Nephron progenitor cell (in vitro differentiated cells): Measurements from ENCODE around the gene THSD8.
A peak's percentile ranks its signal among the peaks of the same experiment; 100 is the strongest.
"Not testable (repeated sequence)": the region's sequence is repeated elsewhere in the genome, so short reads cannot be mapped to it uniquely, and the experiment has no call there.

Experiments used
- DNase-seq: peaks from one replicate; pipeline ENCODE4 v3.0.0; 2021
- H3K27ac Mint-ChIP-seq: 2 replicates; pipeline ENCODE4 v1.8.0; 2021; ENCODE audit warnings: mild to moderate bottlenecking, moderate library complexity, mixed read lengths
- H3K27me3 Mint-ChIP-seq: 2 replicates; pipeline ENCODE4 v1.8.0; 2021; ENCODE audit warnings: mild to moderate bottlenecking, low read depth, mixed read lengths; ENCODE audit not compliant: poor library complexity
- H3K36me3 Mint-ChIP-seq: 2 replicates; pipeline ENCODE4 v1.8.0; 2021; ENCODE audit warnings: low read depth, mixed read lengths
- H3K4me1 Mint-ChIP-seq: 2 replicates; pipeline ENCODE4 v1.8.0; 2021; ENCODE audit warnings: mixed read lengths
- H3K4me3 Mint-ChIP-seq: 2 replicates; pipeline ENCODE4 v1.8.0; 2021; ENCODE audit warnings: mild to moderate bottlenecking, moderate library complexity, mixed read lengths
- H3K9me3 Mint-ChIP-seq: 2 replicates; pipeline ENCODE4 v1.8.0; 2021; ENCODE audit warnings: mild to moderate bottlenecking, moderate library complexity, mixed read lengths
- CTCF ChIP-seq: fragments of 200-600 bp; sonication (generic); IDR thresholded peaks from 2 replicates; pipeline ENCODE4 v1.5.0; 2021; ENCODE audit warnings: antibody characterized with exemption

THSD8 gene

DNA sequence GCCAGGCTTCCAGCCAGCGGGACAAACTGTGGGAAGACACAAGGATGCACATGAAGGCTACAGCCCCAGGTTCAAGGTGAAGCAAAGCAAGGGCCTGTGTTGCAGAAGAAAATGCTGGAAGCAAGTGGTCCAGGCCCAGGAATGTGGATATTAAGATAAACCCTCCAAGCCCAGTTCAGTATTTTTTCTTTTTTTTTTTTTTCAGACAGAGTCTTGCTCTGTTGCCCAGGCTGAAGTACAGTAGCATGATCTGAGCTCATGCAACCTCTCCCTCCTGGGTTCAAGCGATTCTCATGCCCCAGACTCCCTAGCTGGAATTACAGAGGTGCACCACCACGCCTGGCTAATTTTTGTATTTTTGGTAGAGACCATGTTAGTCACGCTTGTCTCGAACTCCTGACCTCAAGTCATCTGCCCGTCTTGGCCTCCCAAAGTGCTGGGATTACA, 4.7 kb upstream of the THSD8 start:
- no peak for TF ChIP-seq CTCF
- DNase-seq = no peak
- H3K27ac Mint-ChIP-seq = no peak overlapping the region
- peaks cover 31% of the 10 kb centered on the region for H3K36me3 Mint-ChIP-seq
- no peaks in the 10 kb centered on the region for H3K27me3 Mint-ChIP-seq
- H3K9me3 Mint-ChIP-seq = no peaks in the 10 kb centered on the region
- H3K4me3 Mint-ChIP-seq = no peak overlapping the region
- peaks cover 42% of the 10 kb centered on the region for H3K4me1 Mint-ChIP-seq

GRCh38 chr19:12797607-12798006, 4.3 kb upstream of the THSD8 start:
- H3K9me3 Mint-ChIP-seq, H3K27me3 Mint-ChIP-seq, DNase-seq, H3K4me3 Mint-ChIP-seq: not testable (repeated sequence)
- Mint-ChIP-seq H3K36me3 (peaks cover 31% of the 10 kb centered on the region), H3K4me1 (peaks cover 46% of the 10 kb centered on the region), H3K27ac (peak overlapping the region; percentile 72)

DNA sequence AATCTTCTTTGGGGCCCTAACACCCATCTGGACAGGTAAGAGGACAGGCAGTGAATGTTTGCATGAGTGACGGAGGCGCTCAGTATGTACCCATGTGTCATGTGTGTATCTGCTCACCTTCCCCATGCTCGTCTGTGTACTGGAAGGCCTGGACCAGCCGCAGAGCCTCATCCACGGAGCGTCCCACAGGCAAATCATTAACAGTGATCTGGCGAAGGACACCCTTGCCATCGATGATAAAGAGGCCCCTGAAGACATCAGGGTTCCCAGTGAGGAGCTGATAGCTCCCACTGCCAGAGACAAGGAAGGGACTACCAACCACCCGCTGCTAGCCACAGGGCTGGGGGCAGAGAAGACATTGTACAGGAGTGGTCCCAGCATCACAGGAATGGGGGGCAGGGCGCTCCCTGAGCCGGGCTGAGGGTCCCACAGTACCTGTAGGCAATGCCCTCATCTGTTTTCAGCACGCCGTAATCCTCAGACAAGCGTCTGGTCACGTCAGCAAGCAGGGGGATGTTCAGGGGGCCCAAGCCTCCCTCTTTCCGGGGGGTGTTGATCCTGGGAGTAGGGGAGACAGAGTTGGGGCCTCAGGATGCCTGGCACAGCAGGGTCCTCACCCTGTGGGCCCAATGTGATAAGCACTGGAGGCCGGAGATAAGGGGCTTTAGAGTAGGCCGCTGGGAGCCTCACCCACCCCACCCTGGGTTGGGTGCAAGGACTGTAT, 2.0 kb upstream of the THSD8 start:
- Mint-ChIP-seq H3K9me3 (no peaks in the 10 kb centered on the region), H3K27ac (no peak overlapping the region), H3K4me3 (peak overlapping the region; percentile 90), H3K36me3 (peaks cover 31% of the 10 kb centered on the region), H3K4me1 (peaks cover 32% of the 10 kb centered on the region), H3K27me3 (no peaks in the 10 kb centered on the region)
- no peak for DNase-seq
- no peak for TF ChIP-seq CTCF

DNA sequence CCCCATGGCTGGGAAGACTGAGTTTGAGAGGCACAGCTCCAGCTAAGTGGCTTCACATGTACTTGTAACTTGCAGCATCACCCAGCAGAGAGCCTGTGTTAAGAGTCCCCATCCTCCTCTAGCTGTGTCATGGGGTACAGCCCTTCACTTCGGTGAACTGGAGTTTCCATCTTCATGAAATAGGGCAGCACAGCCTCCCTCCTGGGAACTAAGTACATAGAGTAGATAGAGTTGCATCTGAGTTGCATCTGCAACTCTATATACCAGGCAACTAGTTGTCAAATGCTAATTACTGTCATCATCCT, 1.5 kb upstream of the THSD8 start:
- Mint-ChIP-seq H3K4me1 (peaks cover 32% of the 10 kb centered on the region), H3K4me3 (peak overlapping the region; percentile 90), H3K27ac (no peak overlapping the region), H3K27me3 (no peaks in the 10 kb centered on the region), H3K9me3 (no peaks in the 10 kb centered on the region), H3K36me3 (peaks cover 31% of the 10 kb centered on the region)
- DNase-seq = no peak
- TF ChIP-seq CTCF = no peak

DNA sequence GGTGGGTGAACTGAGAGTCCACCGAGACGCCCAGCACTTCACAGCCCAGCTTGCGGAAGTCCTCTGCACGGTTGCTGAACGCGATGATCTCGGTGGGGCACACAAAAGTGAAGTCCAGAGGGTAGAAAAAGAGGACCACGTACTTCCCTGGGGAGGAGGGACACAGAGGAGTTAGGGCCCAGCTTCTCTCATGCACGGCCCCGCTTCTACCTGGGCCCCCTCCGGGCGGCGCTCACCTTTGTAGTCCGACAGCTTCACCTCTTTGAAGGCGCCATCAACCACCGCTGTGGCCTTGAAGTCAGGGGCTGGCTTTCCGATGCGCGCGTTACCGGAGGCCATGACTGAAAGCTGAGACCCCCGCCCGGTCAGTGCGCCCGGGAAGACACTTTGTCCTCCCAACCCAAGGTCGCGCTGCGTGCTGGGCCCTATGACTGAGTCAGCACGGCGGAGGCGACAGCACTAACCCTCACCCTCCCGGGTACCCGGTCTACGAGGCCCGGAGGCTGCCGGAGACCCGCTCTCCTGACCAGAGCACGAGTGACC, 875 bp upstream of the THSD8 start:
- H3K4me1 Mint-ChIP-seq = peaks cover 30% of the 10 kb centered on the region
- H3K36me3 Mint-ChIP-seq = peaks cover 31% of the 10 kb centered on the region
- DNase-seq = peak; percentile 66
- H3K27ac Mint-ChIP-seq = peak overlapping the region; percentile 39
- peak overlapping the region; percentile 90 for H3K4me3 Mint-ChIP-seq
- no peaks in the 10 kb centered on the region for H3K9me3 Mint-ChIP-seq
- H3K27me3 Mint-ChIP-seq = no peaks in the 10 kb centered on the region
- TF ChIP-seq CTCF = no peak

DNA sequence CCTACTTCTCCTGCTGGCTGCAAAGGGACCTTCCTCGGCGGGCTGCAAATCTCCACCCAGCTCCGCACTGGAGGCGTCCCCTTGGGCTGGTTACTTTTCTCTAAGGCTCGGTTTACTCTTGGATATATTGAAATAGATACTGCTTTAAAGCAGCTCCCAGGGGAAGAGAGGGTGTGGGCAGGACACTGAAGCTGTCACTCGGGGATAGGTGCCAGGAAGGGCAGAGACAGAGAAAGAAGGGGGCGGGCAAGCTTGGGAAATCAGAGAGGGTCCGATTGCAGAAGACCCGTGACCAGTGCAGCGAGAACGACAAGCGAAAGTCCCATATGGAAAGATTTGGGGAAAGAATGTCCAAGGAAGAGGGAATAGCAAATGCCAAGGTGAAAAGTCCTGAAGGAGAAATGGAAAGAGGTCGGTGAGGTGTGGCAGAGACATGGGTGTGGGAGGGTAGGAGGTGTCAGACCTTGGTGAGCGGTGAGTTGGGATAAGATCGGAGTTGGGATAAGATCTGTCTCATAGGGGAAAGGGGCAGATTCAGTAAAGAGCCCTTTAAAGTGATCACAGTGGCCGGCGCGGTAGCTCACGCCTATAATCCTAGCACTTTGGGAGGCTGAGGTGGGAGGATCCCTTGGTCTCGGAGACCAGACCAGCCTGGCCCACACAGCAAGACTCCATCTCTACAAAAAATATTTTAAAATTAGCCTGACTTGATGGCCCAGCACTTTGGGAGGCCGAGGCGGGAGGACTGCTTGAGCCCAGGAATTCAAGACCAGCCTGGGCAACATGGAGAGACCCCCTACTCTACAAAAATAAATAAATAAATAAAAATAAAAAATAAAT, 618 bp downstream of the THSD8 start:
- DNase-seq = no peak
- no peak overlapping the region for H3K27ac Mint-ChIP-seq
- H3K27me3 Mint-ChIP-seq = no peaks in the 10 kb centered on the region
- no peaks in the 10 kb centered on the region for H3K9me3 Mint-ChIP-seq
- H3K4me1 Mint-ChIP-seq = peaks cover 35% of the 10 kb centered on the region
- peak overlapping the region; percentile 90 for H3K4me3 Mint-ChIP-seq
- peaks cover 19% of the 10 kb centered on the region for H3K36me3 Mint-ChIP-seq
- TF ChIP-seq CTCF = no peak
